K562 (cell line): Measurements from ENCODE around the gene SNAPC2. TPM values are rescaled to one million over a fixed set of nuclear protein-coding genes. Genes with fewer than 3 reads are reported as not detected.

Experiments used
- ATAC-seq: fragments of 200-7000 bp; cut with Tn5 transposase; 3 replicates; pipeline ENCODE4 v1.9.1; 2020; ENCODE audit warnings: moderate library complexity
- BruUV-seq: library from RNA; stranded (reverse); fragments of 400-500 nt; replicated peaks from 2 replicates; lab custom pipeline; 2021; lab: Mats Ljungman, UMichigan
- CTCF ChIA-PET: fragments of 300-600 bp; formaldehyde crosslinking; extraction: SDS; loops from one replicate; lab custom pipeline; 2021; ENCODE audit warnings: low intra/inter-chr PET ratio; lab: Yijun Ruan, JAX
- POLR2A ChIA-PET: fragments of 300-600, 350-650 bp; sonication (Branson Sonifier 250); formaldehyde crosslinking; extraction: SDS; loops from one replicate; lab custom pipeline; 2021; ENCODE audit warnings: antibody characterized with exemption, inconsistent platforms; lab: Yijun Ruan, JAX
- DNase-seq, 4 experiments: peaks; one replicate each; pipeline versions ENCODE4 v3.0.0 to v3.0.0-alpha.2; 2011 to 2018; ENCODE audit warnings: low spot score in 3 of 4, mixed read lengths in 3 of 4; ENCODE audit errors: extremely low read depth in 1 of 4
- FAIRE-seq: peaks from 2 replicates; lab custom pipeline; 2011; peaks lifted over from hg19 to GRCh38; lab: Jason Lieb, UNC
- H2AFZ ChIP-seq: 2 replicates; pipeline ENCODE4 v1.6.0; 2011; ENCODE audit warnings: low read depth, low read length, control low read depth, inconsistent platforms
- H3K27ac ChIP-seq: fragments of 200-600 bp; 3 replicates; pipeline ENCODE4 v1.8.0; 2011; ENCODE audit warnings: low read depth, mild to moderate bottlenecking, control low read depth, inconsistent platforms, low read length, moderate library complexity, mixed read lengths; ENCODE audit errors: extremely low read depth
- H3K27me3 ChIP-seq, 2 experiments: fragments of 300-600 bp in 1 of 2; 2 replicates in 1 of 2; 3 replicates in 1 of 2; pipeline versions ENCODE4 v1.6.0 to v1.8.0; 2011; ENCODE audit warnings: inconsistent platforms in 2 of 2, low read length in 2 of 2, mild to moderate bottlenecking in 1 of 2, mixed read lengths in 1 of 2, moderate library complexity in 1 of 2; ENCODE audit not compliant: control insufficient read depth in 2 of 2, insufficient read depth in 2 of 2
- H3K36me3 ChIP-seq: fragments of 300-600 bp; 3 replicates; pipeline ENCODE4 v1.8.0; 2011; ENCODE audit warnings: mild to moderate bottlenecking, low read length, inconsistent platforms; ENCODE audit not compliant: control insufficient read depth, insufficient read depth
- H3K4me1 ChIP-seq, 2 experiments: fragments of 200-600 bp in 1 of 2; replicated peaks in 1 of 2; 2 replicates in 1 of 2; 3 replicates in 1 of 2; pipeline versions ENCODE4 v1.5.1 to v1.8.0; 2011; ENCODE audit warnings: inconsistent platforms in 2 of 2, low read length in 2 of 2, mild to moderate bottlenecking in 1 of 2, mixed read lengths in 1 of 2, moderate library complexity in 1 of 2; ENCODE audit not compliant: control insufficient read depth in 2 of 2, insufficient read depth in 2 of 2
- H3K4me2 ChIP-seq: 2 replicates; pipeline ENCODE4 v1.6.1; 2011; ENCODE audit warnings: low read length, control low read depth, inconsistent platforms, mixed read lengths; ENCODE audit not compliant: insufficient read depth
- H3K4me3 ChIP-seq: fragments of 200-600 bp; sonication (generic), shearing (Covaris generic); 2 replicates; pipeline ENCODE4 v1.5.1; 2016; ENCODE audit warnings: control low read depth, inconsistent platforms
- H3K79me2 ChIP-seq: fragments of 200-600 bp; 3 replicates; pipeline ENCODE4 v1.8.0; 2011; ENCODE audit warnings: low read length, inconsistent platforms; ENCODE audit not compliant: control insufficient read depth, insufficient read depth
- H3K9ac ChIP-seq, 2 experiments: 2 replicates each; pipeline versions ENCODE4 v1.6.0 to v1.6.1; 2011; ENCODE audit warnings: low read depth in 2 of 2, low read length in 2 of 2, control low read depth in 1 of 2, inconsistent platforms in 1 of 2, mild to moderate bottlenecking in 1 of 2, mixed read lengths in 1 of 2; ENCODE audit not compliant: insufficient read depth in 1 of 2
- H3K9me1 ChIP-seq: one replicate; pipeline ENCODE4 v1.6.0; 2011; ENCODE audit warnings: inconsistent platforms, mild to moderate bottlenecking, low read length, moderate library complexity; ENCODE audit not compliant: control insufficient read depth, insufficient read depth
- H3K9me3 ChIP-seq: replicated peaks from 2 replicates; pipeline ENCODE4 v1.5.1; 2011; ENCODE audit warnings: low read depth, low read length, inconsistent platforms; ENCODE audit not compliant: control insufficient read depth, insufficient read depth
- H4K20me1 ChIP-seq: replicated peaks from 2 replicates; pipeline ENCODE4 v1.6.1; 2011; ENCODE audit warnings: low read length, inconsistent platforms, mixed read lengths; ENCODE audit not compliant: control insufficient read depth, insufficient read depth
- E2F6 ChIP-seq, 2 experiments: IDR thresholded peaks; 2 replicates each; pipeline ENCODE4 v1.6.1; 2011; ENCODE audit warnings: borderline replicate concordance in 1 of 2, control low read depth in 1 of 2, low read depth in 1 of 2, low read length in 1 of 2, mild to moderate bottlenecking in 1 of 2, mixed read lengths in 1 of 2, moderate library complexity in 1 of 2; ENCODE audit not compliant: insufficient read depth in 1 of 2, insufficient read length in 1 of 2, poor library complexity in 1 of 2, severe bottlenecking in 1 of 2; ENCODE audit errors: extremely low read depth in 1 of 2
- GTF3C2 ChIP-seq: IDR thresholded peaks from 3 replicates; pipeline ENCODE4 v1.6.1; 2011; ENCODE audit warnings: borderline replicate concordance, mild to moderate bottlenecking, moderate library complexity; ENCODE audit not compliant: insufficient read length; ENCODE audit errors: extremely low read depth
- POLR2A ChIP-seq: fragments of 450-650 bp; conservative IDR thresholded peaks from 2 replicates; pipeline ENCODE4 v1.6.1; 2016
- POLR2B ChIP-seq: fragments of 450-650 bp; IDR thresholded peaks from 2 replicates; pipeline ENCODE4 v1.6.1; 2018; ENCODE audit warnings: low read depth; ENCODE audit not compliant: partially characterized antibody
- POLR2G ChIP-seq: fragments of 200-400 bp; formaldehyde crosslinking; IDR thresholded peaks from 2 replicates; pipeline ENCODE4 v1.6.1; 2017; ENCODE audit warnings: low read depth, mild to moderate bottlenecking, antibody characterized with exemption, low read length, moderate library complexity
- SMAD4 ChIP-seq: fragments of 250-450 bp; sonication (Bioruptor Pico); conservative IDR thresholded peaks from 2 replicates; pipeline ENCODE4 v1.8.0; 2021; ENCODE audit warnings: inconsistent platforms, mild to moderate bottlenecking, moderate library complexity
- SNAPC5 ChIP-seq: fragments of 250-450 bp; sonication (Bioruptor Pico); IDR thresholded peaks from 2 replicates; pipeline ENCODE4 v1.8.0; 2021; ENCODE audit warnings: moderate library complexity, mild to moderate bottlenecking, inconsistent platforms
- SUPT5H ChIP-seq: fragments of 450-650 bp; IDR thresholded peaks from 2 replicates; pipeline ENCODE4 v1.6.1; 2016
- THAP7 ChIP-seq: fragments of 250-450 bp; sonication (Bioruptor Pico); IDR thresholded peaks from 2 replicates; pipeline ENCODE4 v1.5.0; 2021
- ZNF561 ChIP-seq: fragments of 450-650 bp; formaldehyde crosslinking; conservative IDR thresholded peaks from 2 replicates; pipeline ENCODE4 v1.4.0; 2020; ENCODE audit warnings: mild to moderate bottlenecking, moderate library complexity
- WGBS: fragments of 100-300 bp; shearing (Covaris generic); methylation state at CpG from one replicate; pipeline ENCODE4 v1.1.6; 2016; ENCODE audit warnings: low coverage, mixed read lengths; ENCODE audit not compliant: insufficient coverage; ENCODE audit errors: missing lambda C conversion rate; 5-methylcytosine and 5-hydroxymethylcytosine counted together
- in situ Hi-C: fragments of 300-500 bp; cut with MboI; formaldehyde crosslinking; loops from 4 replicates; pipeline ENCODE4 v1.15.0; 2018; ENCODE audit warnings: inconsistent platforms, mixed read lengths
- intact Hi-C: fragments of 100-400 bp; cut with micrococcal nuclease; formaldehyde crosslinking; loops from 2 replicates; pipeline ENCODE4 v1.14.2; 2022
- polyA plus RNA-seq, 8 experiments: library from polyadenylated mRNA; depleted of rRNA in 4 of 8; stranded (reverse) in 5 of 8; unstranded in 3 of 8; fragments of >200 nt; fragmentation: Nextera tagmentation in 2 of 8; fragmentation: Illumina TruSeq in 1 of 8; extraction: Ambion mirVana in 2 of 8; extraction: Trizol in 1 of 8; gene quantifications; 2 replicates each; pipeline versions ENCODE4 v1.2.1 to v1.2.3, GENCODE V29; 2011 to 2014; ENCODE audit warnings: inconsistent platforms in 1 of 8, missing spikeins in 1 of 8
- total RNA-seq, 7 experiments: library from RNA; depleted of rRNA in 6 of 7; stranded (reverse); fragments of >200 nt in 6 of 7; fragmentation: Illumina TruSeq in 2 of 7; extraction: Trizol in 2 of 7; gene quantifications; 2 replicates each; pipeline versions ENCODE4 v1.2.1 to v1.2.3, GENCODE V29; 2011 to 2021; ENCODE audit warnings: low replicate concordance in 1 of 7

The SNAPC2 gene
- total and polyA plus RNA-seq, 9 of the 15 experiments (the other 6 are each of a cell fraction or from before 2014, with no cell fraction given): 0.59 to 45.1 (median 15.3) TPM

- Histone ChIP-seq H3K9me3 (no peaks in the 10 kb centered on the region), H3K79me2 (peaks cover 10% of the 10 kb centered on the region), H3K4me3 (no peak within 1 kb of the TSS), H3K27me3 (no peaks in the 10 kb centered on the region)
- POLR2A ChIA-PET: interaction anchor here (0.7 to 1.7 kb wide), 4 partner anchors 11 to 56 kb away, joined by 3 to 5 read pairs (median 4); partner anchors contain the start of gene MAP2K7
- FAIRE-seq: no peak
- CTCF ChIA-PET: no interaction called here
- BruUV-seq: no TSS peak
- TF ChIP-seq SNAPC5 (CRISPR knock-in tag): no peak
- TF ChIP-seq E2F6 (IDR thresholded peaks at IDR 0.05; ENCODE audit: borderline replicate concordance in 1 of 2, extremely low read depth in 1 of 2, insufficient read depth in 1 of 2, insufficient read length in 1 of 2, low read depth in 1 of 2, low read length in 1 of 2, poor library complexity in 1 of 2, severe bottlenecking in 1 of 2): no peak
- TF ChIP-seq GTF3C2: no peak
- no peak for TF ChIP-seq SMAD4
- no peak for TF ChIP-seq THAP7
- TF ChIP-seq POLR2G: peak; percentile 80
- TF ChIP-seq SUPT5H: peak; percentile 28; the same call in 1 of the 2 replicates
- no peak for TF ChIP-seq ZNF561 (CRISPR knock-in tag)
- TF ChIP-seq POLR2A: peak; percentile 57; the same call in 1 of the 2 replicates
- TF ChIP-seq POLR2B: peak; percentile 12
- TF ChIP-seq, all 486 proteins: peak for 4
- intact Hi-C loops: no loop called here
- no peak for ATAC-seq
- no peaks in the 10 kb centered on the region for H4K20me1 ChIP-seq
- H3K9ac ChIP-seq: peak within 1 kb of the TSS in 1 of 2 experiments; percentile 48; a peak in 1 of 4 replicates
- WGBS: 80% methylated on average over 11 of the region's 12 CpGs
- peaks cover 37% of the 10 kb centered on the region; the same call in 1 of the 3 replicates for H3K36me3 ChIP-seq
- H3K9me1 ChIP-seq: no peaks in the 10 kb centered on the region
- peaks cover 7 to 81% of the 10 kb centered on the region in 2 experiments; a peak in 4 of 5 replicates for H3K4me1 ChIP-seq
- no peak within 1 kb of the TSS for H2AFZ ChIP-seq
- no peak within 1 kb of the TSS for H3K27ac ChIP-seq
- no peak for DNase-seq
- no peak within 1 kb of the TSS for H3K4me2 ChIP-seq
- in situ Hi-C loops: no loop called here
Observed at GRCh38 chr19:7914598-7915045, 5.5 kb upstream of the SNAPC2 start, which contains the start of gene TGFBR3L. TSS of gene TGFBR3L (plus strand) at chr19:7914830.
